Cerebellar cortex (tissue), 1 donor: ENCODE data around the gene ZNF860.

Experiments used
- DNase-seq: peaks from one replicate; pipeline ENCODE4 v3.0.0-alpha.2; 2015; ENCODE audit warnings: low spot score

The ZNF860 gene

GRCh38 chr3:31981206-31982181 is at the start of gene ZNF860, which contains the start of gene OSBPL10:
TSS of gene ZNF860 (plus strand) at chr3:31981750. CDS start at chr3:31989080, 7,330 bp downstream.
TSS of gene OSBPL10 (minus strand) at chr3:31981262. CDS start at chr3:31981179, 83 bp downstream.
- peak; percentile 67 for DNase-seq

DNA sequence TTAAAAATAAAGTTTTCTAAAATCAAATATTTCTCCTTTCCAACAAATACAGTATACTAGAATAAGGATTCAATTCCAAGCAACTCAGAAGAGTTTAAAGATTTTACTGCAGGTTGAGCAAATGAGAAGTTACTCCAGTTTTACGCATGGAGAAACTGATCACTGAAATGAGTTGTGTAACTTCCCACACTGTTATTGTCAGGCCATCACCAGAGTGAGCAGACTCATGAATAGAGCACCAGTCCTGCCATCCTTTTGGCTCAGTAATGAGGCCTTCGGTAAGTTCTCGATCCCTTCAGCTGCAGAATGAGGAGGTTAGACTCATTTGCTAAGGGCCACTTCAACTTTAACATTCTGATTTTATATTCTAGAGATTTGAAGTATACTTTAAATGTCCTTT is 48.6 kb upstream of the ZNF860 start:
- no peak for DNase-seq

GRCh38 chr3:31934018-31934417 is 47.5 kb upstream of the ZNF860 start:
- no peak for DNase-seq

- no peak for DNase-seq
Measured at GRCh38 chr3:31934866-31935265, 46.7 kb upstream of the ZNF860 start.

GRCh38 chr3:31936420-31937060 is 45.0 kb upstream of the ZNF860 start:
- no peak for DNase-seq

- no peak for DNase-seq
Measured at GRCh38 chr3:31937225-31937624, 44.3 kb upstream of the ZNF860 start.

GRCh38 chr3:31942446-31942845 is 39.1 kb upstream of the ZNF860 start:
- no peak for DNase-seq

DNA sequence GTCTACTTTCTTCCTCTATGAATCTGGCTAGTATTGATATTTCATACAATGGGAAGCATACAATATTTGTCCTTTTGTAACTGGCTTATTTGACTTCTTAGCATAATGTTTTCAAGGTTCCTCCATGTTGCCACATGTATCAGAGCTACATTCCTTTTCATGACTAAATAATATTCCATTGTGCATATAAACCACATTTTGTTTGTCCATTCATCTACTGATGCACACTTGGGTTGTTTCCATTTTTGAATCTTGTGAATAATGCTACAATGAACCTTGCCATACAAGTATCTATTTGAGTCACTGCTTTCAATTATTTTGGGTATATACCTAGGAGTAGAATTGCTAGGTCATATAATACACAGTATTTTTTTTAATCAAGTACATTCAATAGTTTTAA is 38.5 kb upstream of the ZNF860 start:
- DNase-seq: no peak

GRCh38 chr3:31945738-31946052 is 35.9 kb upstream of the ZNF860 start:
- DNase-seq: no peak

- DNase-seq: no peak
Measured at GRCh38 chr3:31946484-31947081, 35.0 kb upstream of the ZNF860 start.

GRCh38 chr3:31947162-31947561 is 34.4 kb upstream of the ZNF860 start:
- DNase-seq: no peak

- no peak for DNase-seq
Measured at GRCh38 chr3:31947671-31948091, 33.9 kb upstream of the ZNF860 start.

DNA sequence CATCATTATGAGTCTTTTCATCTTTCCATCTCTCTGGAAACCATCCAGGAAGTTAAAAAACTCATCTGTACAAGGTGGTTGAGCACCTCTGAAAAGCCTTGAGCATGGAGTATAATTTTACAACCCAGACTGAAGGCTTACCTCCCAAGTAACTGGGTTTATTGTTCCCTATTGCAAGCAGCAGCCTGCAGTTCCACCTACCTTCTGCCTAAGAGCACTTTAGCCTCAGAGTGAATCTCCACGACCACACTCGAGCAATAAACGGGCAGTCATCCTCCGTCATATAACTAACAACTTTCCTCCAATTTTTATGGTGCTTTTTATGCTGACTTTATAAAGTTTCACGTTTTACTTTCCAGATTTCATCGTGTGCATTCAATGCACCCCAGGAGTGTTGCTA is 33.3 kb upstream of the ZNF860 start:
- no peak for DNase-seq

- no peak for DNase-seq
Measured at GRCh38 chr3:31952205-31952604, 29.3 kb upstream of the ZNF860 start.

- no peak for DNase-seq
Measured at GRCh38 chr3:31953091-31953490, 28.5 kb upstream of the ZNF860 start.

- DNase-seq: no peak
Measured at GRCh38 chr3:31953636-31954035, 27.9 kb upstream of the ZNF860 start.

GRCh38 chr3:31955581-31955980 is 26.0 kb upstream of the ZNF860 start:
- DNase-seq: no peak

- no peak for DNase-seq
Measured at GRCh38 chr3:31957106-31957505, 24.4 kb upstream of the ZNF860 start.

- no peak for DNase-seq
Measured at GRCh38 chr3:31958701-31959152, 22.8 kb upstream of the ZNF860 start.

DNA sequence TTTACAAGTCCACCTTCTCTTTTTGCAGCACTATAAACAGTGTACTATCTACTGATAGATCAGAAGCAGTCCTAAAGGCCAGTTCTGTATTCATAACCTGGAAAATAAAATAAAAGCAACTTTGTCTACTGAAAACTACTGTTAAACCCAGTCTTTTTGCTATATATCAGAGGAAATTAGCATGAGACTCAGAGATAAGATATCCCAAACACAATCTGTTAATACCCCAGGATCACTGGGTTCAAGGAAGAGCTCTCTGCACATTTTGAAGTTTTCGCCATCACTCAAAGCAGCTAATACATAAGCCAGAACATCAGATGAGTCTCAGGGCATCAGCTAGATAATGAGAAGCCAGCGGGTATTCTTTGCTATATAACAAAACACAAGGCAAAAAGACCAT is 22.3 kb upstream of the ZNF860 start:
- no peak for DNase-seq

DNA sequence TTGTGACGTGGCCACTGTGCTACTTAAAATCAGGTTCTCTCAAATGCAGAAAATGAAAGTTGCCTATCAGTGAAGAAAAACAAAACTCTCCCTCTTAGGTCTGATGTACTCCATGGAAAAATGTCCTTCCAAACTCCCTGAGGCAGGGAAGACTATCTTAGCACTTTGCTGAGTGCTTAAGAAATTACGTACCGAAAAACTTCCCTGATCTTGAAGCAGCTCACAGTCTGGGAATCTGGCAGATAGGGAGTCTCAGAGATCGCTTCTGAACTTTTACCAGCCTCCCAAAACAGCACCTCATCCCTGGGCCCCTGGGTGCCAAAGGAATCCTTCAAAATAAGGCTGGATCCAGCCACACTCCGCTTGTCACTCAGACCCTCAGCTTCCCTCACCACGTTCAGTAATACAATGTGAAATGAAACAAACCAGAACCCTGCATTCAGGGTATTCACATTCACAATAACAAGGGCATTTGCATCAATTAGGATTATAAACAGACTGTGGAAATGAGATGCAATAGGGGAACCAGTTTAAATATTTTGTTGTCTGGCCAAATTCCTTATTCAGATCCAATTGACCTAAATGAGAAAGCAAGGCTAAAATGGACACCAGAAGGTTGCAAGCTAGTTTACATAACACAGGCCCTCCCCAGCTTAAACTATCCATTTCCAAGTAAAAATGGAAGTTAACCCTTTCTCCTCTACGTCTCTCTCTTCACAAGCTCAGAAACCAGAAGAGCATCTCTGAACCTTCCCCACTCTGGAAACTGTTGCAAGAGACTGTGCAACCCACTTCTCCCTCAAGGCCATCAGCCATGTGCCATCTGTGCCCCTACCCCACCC is 21.4 kb upstream of the ZNF860 start:
- DNase-seq: peak; percentile 33
